H1 (cell line): ENCODE measurements around the gene S100A13. TPM values are rescaled to one million over a fixed set of nuclear protein-coding genes. Genes with fewer than 3 reads are reported as not detected.

Experiments
- CTCF ChIA-PET: fragments of 300-600 bp; sonication (Branson Sonifier 250); formaldehyde crosslinking; loops from one replicate; lab custom pipeline; 2021; ENCODE audit not compliant: partially characterized antibody; lab: Charles Lee
- POLR2A ChIA-PET: fragments of 300-600 bp; sonication (Branson Sonifier 250); formaldehyde crosslinking; loops from one replicate; lab custom pipeline; 2021; ENCODE audit warnings: inconsistent platforms; ENCODE audit not compliant: partially characterized antibody; lab: Charles Lee
- DNase-seq, 2 experiments: peaks; one replicate each; pipeline versions ENCODE4 v3.0.0 to v3.0.0-alpha.2; 2010 to 2022; ENCODE audit warnings: low spot score in 2 of 2, low read depth in 1 of 2, mixed read lengths in 1 of 2
- FAIRE-seq: peaks from 2 replicates; lab custom pipeline; 2011; peaks lifted over from hg19 to GRCh38; lab: Jason Lieb, UNC
- H2AFZ ChIP-seq: 2 replicates; pipeline ENCODE4 v1.8.1; 2012; ENCODE audit warnings: low read length, inconsistent platforms
- H2AK5ac ChIP-seq: 2 replicates; pipeline ENCODE4 v1.6.1; 2013; ENCODE audit warnings: low read depth, low read length
- H2BK120ac ChIP-seq: replicated peaks from 2 replicates; pipeline ENCODE3; 2013; ENCODE audit warnings: low read depth, low read length, inconsistent platforms
- H2BK12ac ChIP-seq: 2 replicates; pipeline ENCODE4 v1.6.1; 2013; ENCODE audit warnings: low read depth, low read length
- H2BK15ac ChIP-seq: 2 replicates; pipeline ENCODE4 v1.6.1; 2013; ENCODE audit warnings: low read length
- H2BK20ac ChIP-seq: 2 replicates; pipeline ENCODE4 v1.6.1; 2013; ENCODE audit warnings: low read length
- H2BK5ac ChIP-seq: 2 replicates; pipeline ENCODE4 v1.6.1; 2013; ENCODE audit warnings: low read depth, low read length
- H3K14ac ChIP-seq: 2 replicates; pipeline ENCODE4 v1.6.1; 2013; ENCODE audit warnings: inconsistent platforms; ENCODE audit not compliant: insufficient read length
- H3K18ac ChIP-seq: 2 replicates; pipeline ENCODE4 v1.6.1; 2013; ENCODE audit warnings: low read length; ENCODE audit errors: extremely low read depth
- H3K23ac ChIP-seq: 2 replicates; pipeline ENCODE4 v1.6.1; 2013; ENCODE audit warnings: inconsistent platforms; ENCODE audit not compliant: insufficient read length
- H3K23me2 ChIP-seq: 2 replicates; pipeline ENCODE4 v1.6.1; 2013; ENCODE audit warnings: low read depth, low read length
- H3K27ac ChIP-seq: 2 replicates; pipeline ENCODE4 v1.6.1; 2011; ENCODE audit warnings: low read depth, low read length, inconsistent platforms
- H3K27me3 ChIP-seq, 4 experiments: replicated peaks in 1 of 4; 1 replicate in 1 of 4; 2 replicates in 3 of 4; pipeline versions ENCODE4 v1.6.1 to v1.8.1; 2011 to 2013; ENCODE audit warnings: low read length in 3 of 4, mild to moderate bottlenecking in 3 of 4, inconsistent platforms in 2 of 4, mixed read lengths in 2 of 4, moderate library complexity in 1 of 4; ENCODE audit not compliant: control insufficient read depth in 3 of 4, insufficient read depth in 3 of 4; ENCODE audit errors: extremely low read depth in 1 of 4
- H3K36me3 ChIP-seq, 4 experiments: 2 replicates each; pipeline versions ENCODE4 v1.6.1 to v1.8.1; 2011 to 2013; ENCODE audit warnings: mild to moderate bottlenecking in 4 of 4, low read length in 3 of 4, moderate library complexity in 2 of 4, control low read depth in 1 of 4, inconsistent platforms in 1 of 4; ENCODE audit not compliant: insufficient read depth in 4 of 4, control insufficient read depth in 2 of 4
- H3K4ac ChIP-seq: replicated peaks from 2 replicates; pipeline ENCODE3; 2013; ENCODE audit warnings: low read length, low read depth, mixed read lengths, inconsistent platforms; ENCODE audit not compliant: insufficient read length
- H3K4me1 ChIP-seq, 4 experiments: replicated peaks in 1 of 4; 1 replicate in 1 of 4; 2 replicates in 3 of 4; pipeline versions ENCODE4 v1.6.1 to v1.8.1; 2011 to 2013; ENCODE audit warnings: low read length in 3 of 4, inconsistent platforms in 2 of 4, mixed read lengths in 1 of 4; ENCODE audit not compliant: insufficient read depth in 4 of 4, control insufficient read depth in 3 of 4
- H3K4me2 ChIP-seq, 2 experiments: 2 replicates each; pipeline versions ENCODE4 v1.6.1 to v1.8.1; 2011 to 2013; ENCODE audit warnings: low read depth in 2 of 2, low read length in 2 of 2, control low read depth in 1 of 2, inconsistent platforms in 1 of 2, mild to moderate bottlenecking in 1 of 2; ENCODE audit not compliant: insufficient read depth in 1 of 2
- H3K4me3 ChIP-seq, 4 experiments: fragments of 200-600, 300-600 bp in 1 of 4; sonication (generic), shearing (Covaris generic), sonication (Bioruptor Twin) in 1 of 4; 2 replicates each; pipeline versions ENCODE4 v1.5.1 to v1.8.1; 2011 to 2016; ENCODE audit warnings: low read length in 4 of 4, low read depth in 3 of 4, control low read depth in 2 of 4, inconsistent platforms in 2 of 4, mild to moderate bottlenecking in 2 of 4, mixed read lengths in 1 of 4, moderate library complexity in 1 of 4; ENCODE audit not compliant: insufficient read depth in 2 of 4; ENCODE audit errors: extremely low read depth in 1 of 4
- H3K56ac ChIP-seq: replicated peaks from 2 replicates; pipeline ENCODE3; 2013; ENCODE audit warnings: low read depth, mild to moderate bottlenecking, mixed read lengths, low read length, inconsistent platforms; ENCODE audit not compliant: insufficient read length
- H3K79me1 ChIP-seq: 2 replicates; pipeline ENCODE4 v1.6.1; 2013; ENCODE audit warnings: low read depth, low read length, control low read depth
- H3K79me2 ChIP-seq, 2 experiments: 2 replicates each; pipeline versions ENCODE4 v1.6.1 to v1.8.1; 2012 to 2013; ENCODE audit warnings: low read length in 2 of 2, mild to moderate bottlenecking in 2 of 2, inconsistent platforms in 1 of 2; ENCODE audit not compliant: insufficient read depth in 2 of 2, control insufficient read depth in 1 of 2
- H3K9ac ChIP-seq, 4 experiments: replicated peaks in 1 of 4; 1 replicate in 1 of 4; 2 replicates in 3 of 4; pipeline versions ENCODE4 v1.6.1 to v1.8.1; 2011 to 2013; ENCODE audit warnings: low read depth in 3 of 4, low read length in 3 of 4, control low read depth in 2 of 4, mild to moderate bottlenecking in 2 of 4, moderate library complexity in 2 of 4, inconsistent platforms in 1 of 4; ENCODE audit errors: extremely low read depth in 1 of 4
- H3K9me3 ChIP-seq, 2 experiments: 2 replicates each; pipeline versions ENCODE4 v1.6.1 to v1.8.1; 2012 to 2013; ENCODE audit warnings: mild to moderate bottlenecking in 2 of 2, moderate library complexity in 2 of 2, control low read depth in 1 of 2, inconsistent platforms in 1 of 2, low read depth in 1 of 2, low read length in 1 of 2, mixed read lengths in 1 of 2; ENCODE audit not compliant: insufficient read depth in 2 of 2
- H4K20me1 ChIP-seq, 2 experiments: replicated peaks in 1 of 2; 2 replicates each; pipeline versions ENCODE3 to v1.8.1; 2011 to 2013; ENCODE audit warnings: inconsistent platforms in 2 of 2, low read length in 2 of 2, mild to moderate bottlenecking in 1 of 2; ENCODE audit not compliant: insufficient read depth in 2 of 2, control insufficient read depth in 1 of 2
- H4K5ac ChIP-seq: 2 replicates; pipeline ENCODE4 v1.6.1; 2013; ENCODE audit warnings: low read length, low read depth, mixed read lengths, inconsistent platforms; ENCODE audit not compliant: insufficient read length
- H4K8ac ChIP-seq: 2 replicates; pipeline ENCODE4 v1.8.0; 2013; ENCODE audit warnings: mild to moderate bottlenecking, moderate library complexity, low read length, inconsistent platforms; ENCODE audit not compliant: insufficient read depth; ENCODE audit errors: extremely low read depth
- H4K91ac ChIP-seq: replicated peaks from 2 replicates; pipeline ENCODE3; 2013; ENCODE audit warnings: low read length, mixed read lengths, inconsistent platforms; ENCODE audit not compliant: insufficient read length
- ATF3 ChIP-seq: IDR thresholded peaks from 2 replicates; pipeline ENCODE4 v1.6.1; 2011; ENCODE audit warnings: low read depth, mild to moderate bottlenecking, low read length; ENCODE audit not compliant: insufficient read depth
- BACH1 ChIP-seq: IDR thresholded peaks from 2 replicates; pipeline ENCODE4 v1.6.1; 2012; ENCODE audit warnings: low read length, improper control_type of control experiment
- BRCA1 ChIP-seq: IDR thresholded peaks from 2 replicates; pipeline ENCODE4 v1.6.1; 2012; ENCODE audit warnings: low read depth, low read length, improper control_type of control experiment
- CBX5 ChIP-seq: fragments of 300-800, 300-1000 bp; sonication (generic); IDR thresholded peaks from 2 replicates; pipeline ENCODE4 v1.7.1; 2016; ENCODE audit warnings: antibody characterized with exemption, low read length, low read depth
- CEBPB ChIP-seq: IDR thresholded peaks from 2 replicates; pipeline ENCODE4 v1.6.1; 2012; ENCODE audit warnings: low read depth, low read length
- EP300 ChIP-seq, 2 experiments: IDR thresholded peaks; 1 replicate in 1 of 2; 2 replicates in 1 of 2; pipeline ENCODE4 v1.6.1; 2011 to 2012; ENCODE audit warnings: low read depth in 2 of 2, low read length in 2 of 2, mild to moderate bottlenecking in 2 of 2, borderline replicate concordance in 1 of 2, inconsistent platforms in 1 of 2, moderate library complexity in 1 of 2
- EZH2 ChIP-seq: fragments of 200-600 bp; sonication (generic); IDR thresholded peaks from 2 replicates; pipeline ENCODE4 v1.7.1; 2012; ENCODE audit warnings: low read depth, mild to moderate bottlenecking, moderate library complexity, low read length, inconsistent platforms; ENCODE audit not compliant: severe bottlenecking
- JUN ChIP-seq: IDR thresholded peaks from 2 replicates; pipeline ENCODE4 v1.6.1; 2011; ENCODE audit warnings: low read depth, mild to moderate bottlenecking, improper control_type of control experiment, low read length
- KDM5A ChIP-seq: fragments of 200-600 bp; IDR thresholded peaks from 2 replicates; pipeline ENCODE4 v1.7.1; 2012; ENCODE audit warnings: mild to moderate bottlenecking, low read length, inconsistent platforms, mixed read lengths
- RAD21 ChIP-seq, 2 experiments: IDR thresholded peaks in 1 of 2; conservative IDR thresholded peaks in 1 of 2; 2 replicates each; pipeline ENCODE4 v1.6.1; 2011; ENCODE audit warnings: low read depth in 2 of 2, low read length in 2 of 2, improper control_type of control experiment in 1 of 2, inconsistent platforms in 1 of 2, mild to moderate bottlenecking in 1 of 2, moderate library complexity in 1 of 2
- WGBS, 2 experiments: shearing (Covaris generic) in 1 of 2; methylation state at CpG; one replicate each; pipeline versions ENCODE4 v1.1.6 to v1.1.7; 2013 to 2015; ENCODE audit warnings: low lambda C conversion rate in 2 of 2, mixed read lengths in 2 of 2, inconsistent platforms in 1 of 2, low coverage in 1 of 2, missing lambda C conversion rate in 1 of 2; ENCODE audit not compliant: insufficient replicate concordance in 2 of 2, insufficient coverage in 1 of 2, insufficient read length in 1 of 2; ENCODE audit errors: extremely low coverage in 1 of 2, missing lambda C conversion rate in 1 of 2; 5-methylcytosine and 5-hydroxymethylcytosine counted together
- polyA plus RNA-seq, 7 experiments: library from polyadenylated mRNA; depleted of rRNA in 3 of 7; stranded (reverse) in 5 of 7; unstranded in 2 of 7; fragments of >200 nt in 5 of 7; fragments of 200-250 nt in 2 of 7; gene quantifications; 1 replicate in 5 of 7; 2 replicates in 1 of 7; 4 replicates in 1 of 7; pipeline versions ENCODE4 v1.2.1 to v1.2.3, GENCODE V29; 2011 to 2013; ENCODE audit warnings: missing spikeins in 2 of 7, mixed read lengths in 2 of 7
- total RNA-seq: library from RNA; stranded (reverse); fragmentation: NEBNext Ultra II Directional; extraction: Animal tissue kit (Norgen Biotek cat#: 25700); gene quantifications from 2 replicates; pipeline ENCODE4 v1.2.1, GENCODE V29; 2021
- TF ChIP-seq, protein P1 (sequence below): IDR thresholded peaks from 2 replicates; pipeline ENCODE4 v1.6.1; 2012; ENCODE audit warnings: inconsistent platforms

S100A13 gene
- total and polyA plus RNA-seq, 2 of the 8 experiments (the other 6 are each of a cell fraction or from before 2014, with no cell fraction given) = 63.6 to 127 TPM

DNA sequence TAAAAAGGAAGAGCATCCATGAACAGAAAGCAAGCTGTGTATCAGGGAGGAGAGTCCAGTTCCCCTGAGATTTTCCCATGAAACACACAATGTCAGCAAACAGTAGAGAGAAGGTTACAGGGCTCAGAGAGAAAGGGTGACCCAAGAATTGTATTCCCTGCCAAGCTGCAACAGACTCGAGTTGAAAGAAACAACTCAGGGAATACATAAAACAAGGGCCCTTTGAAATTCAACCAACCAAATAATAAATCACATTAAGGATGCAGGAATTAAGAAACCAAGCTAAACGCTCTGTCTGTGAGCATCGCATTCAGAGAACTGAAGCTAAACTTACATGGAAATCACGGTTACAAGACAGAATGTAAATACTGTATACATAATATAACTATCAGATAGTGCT, 34.6 kb downstream of the S100A13 start:
- Histone ChIP-seq H2BK12ac (no peak overlapping the region), H2BK15ac (no peak overlapping the region), H3K56ac (no peak overlapping the region), H3K4me1 (no peaks in the 10 kb centered on the region), H3K9me3 (no peaks in the 10 kb centered on the region), H4K5ac (no peak overlapping the region), H3K27me3 (no peaks in the 10 kb centered on the region), H4K20me1 (no peaks in the 10 kb centered on the region), H4K91ac (no peak overlapping the region), H4K8ac (no peak overlapping the region), H3K23ac (no peak overlapping the region), H3K18ac (no peak overlapping the region), H3K36me3 (no peaks in the 10 kb centered on the region), H3K4me3 (no peak overlapping the region), H3K14ac (no peak overlapping the region), H3K23me2 (no peaks in the 10 kb centered on the region), H3K27ac (no peak overlapping the region), H2BK5ac (no peak overlapping the region), H3K4me2 (no peak overlapping the region), H3K79me1 (no peaks in the 10 kb centered on the region), H3K79me2 (no peaks in the 10 kb centered on the region), H2BK20ac (no peak overlapping the region), H3K9ac (no peak overlapping the region), H2AK5ac (no peak overlapping the region), H3K4ac (no peak overlapping the region), H2BK120ac (no peak overlapping the region), H2AFZ (peak overlapping the region; percentile 43; the same call in 1 of the 2 replicates)
- ChIA-PET CTCF (interaction anchor here (1.0 to 2.4 kb wide), 7 partner anchors 9 to 98 kb away, joined by 3 to 16 read pairs (median 5); partner anchors contain the start of genes S100A1 and S100A13), POLR2A (interaction anchor here (0.8 to 2.8 kb wide), 5 partner anchors 11 to 42 kb away, joined by 3 to 9 read pairs (median 5); partner anchors contain the start of genes S100A13 and S100A16)
- DNase-seq (no peak), FAIRE-seq (no peak)
- WGBS, 2 experiments = 84% methylated on average over 4 of the region's 4 CpGs; no CpG with 5 or more reads in 1 of the 2 experiments
- TF ChIP-seq, protein P1, sequence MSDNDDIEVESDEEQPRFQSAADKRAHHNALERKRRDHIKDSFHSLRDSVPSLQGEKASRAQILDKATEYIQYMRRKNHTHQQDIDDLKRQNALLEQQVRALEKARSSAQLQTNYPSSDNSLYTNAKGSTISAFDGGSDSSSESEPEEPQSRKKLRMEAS = no peak
- TF ChIP-seq BRCA1 = no peak
- TF ChIP-seq BACH1 = no peak
- no peak for TF ChIP-seq CBX5
- no peak for TF ChIP-seq JUN
- no peak for TF ChIP-seq EZH2
- no peak for TF ChIP-seq ATF3
- TF ChIP-seq EP300 (IDR thresholded peaks at IDR 0.05; ENCODE audit: borderline replicate concordance in 1 of 2, low read depth in 2 of 2, low read length in 2 of 2) = no peak
- TF ChIP-seq RAD21 (IDR thresholded peaks at IDR 0.05 in 1 of 2, conservative IDR thresholded peaks at IDR 0.05 in 1 of 2; ENCODE audit: low read depth in 2 of 2, low read length in 2 of 2) = no peak
- TF ChIP-seq CEBPB = no peak
- no peak for TF ChIP-seq KDM5A
